Type B pancreatic cell (in vitro differentiated cells): ENCODE measurements around the gene DLGAP5. TPM values are rescaled to one million over a fixed set of nuclear protein-coding genes. Genes with fewer than 3 reads are reported as not detected.

ENCODE experiments used
- DNase-seq: peaks from one replicate; pipeline ENCODE4 v3.0.0; 2021; ENCODE audit warnings: mixed read lengths; ENCODE audit not compliant: unreplicated experiment; ENCODE audit errors: extremely low spot score
- H3K27ac Mint-ChIP-seq: 2 replicates; pipeline ENCODE4 v1.8.0; 2021; ENCODE audit warnings: mild to moderate bottlenecking, mixed read lengths
- H3K27me3 Mint-ChIP-seq: 2 replicates; pipeline ENCODE4 v1.8.0; 2021; ENCODE audit warnings: mixed read lengths
- H3K36me3 Mint-ChIP-seq: 2 replicates; pipeline ENCODE4 v1.8.0; 2021; ENCODE audit warnings: mixed read lengths
- H3K4me1 Mint-ChIP-seq: one replicate; pipeline ENCODE4 v1.8.0; 2021; ENCODE audit warnings: mixed read lengths; ENCODE audit not compliant: unreplicated experiment
- H3K4me3 Mint-ChIP-seq: 2 replicates; pipeline ENCODE4 v1.8.0; 2021; ENCODE audit warnings: mild to moderate bottlenecking, mixed read lengths
- H3K9me3 Mint-ChIP-seq: 2 replicates; pipeline ENCODE4 v1.8.0; 2021; ENCODE audit warnings: mixed read lengths
- total RNA-seq: library from RNA; stranded (reverse); gene quantifications from 2 replicates; pipeline ENCODE4 v1.2.1, GENCODE V29; 2021; ENCODE audit warnings: low replicate concordance
- TF ChIP-seq, protein P1 (sequence below): fragments of 200-600 bp; sonication (generic); conservative IDR thresholded peaks from 2 replicates; pipeline ENCODE4 v1.5.0; 2021; ENCODE audit warnings: antibody characterized with exemption, mild to moderate bottlenecking

DLGAP5 gene
- total RNA-seq, 1 donor from 2014 or later, result 58.8 TPM

DNA sequence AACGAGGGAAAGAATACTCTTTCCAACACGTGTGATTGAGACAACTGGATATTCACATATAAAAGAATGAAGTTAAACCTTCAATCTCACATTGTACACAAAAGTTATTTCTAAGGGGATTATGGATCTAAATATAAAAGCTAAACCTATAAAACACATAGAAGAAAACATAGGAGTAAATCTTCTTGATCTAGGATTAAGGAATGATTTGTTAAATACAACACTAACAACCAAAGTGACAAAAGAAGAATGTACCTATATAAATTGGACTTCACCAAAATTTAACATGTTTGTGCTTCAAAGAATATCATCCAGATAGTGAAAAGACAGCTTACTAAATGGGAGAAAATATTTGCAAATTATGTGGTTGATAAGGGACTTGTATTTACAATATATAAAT lies 36.9 kb upstream of the DLGAP5 start:
- H3K4me1 Mint-ChIP-seq, result no peaks in the 10 kb centered on the region
- TF ChIP-seq, protein P1, sequence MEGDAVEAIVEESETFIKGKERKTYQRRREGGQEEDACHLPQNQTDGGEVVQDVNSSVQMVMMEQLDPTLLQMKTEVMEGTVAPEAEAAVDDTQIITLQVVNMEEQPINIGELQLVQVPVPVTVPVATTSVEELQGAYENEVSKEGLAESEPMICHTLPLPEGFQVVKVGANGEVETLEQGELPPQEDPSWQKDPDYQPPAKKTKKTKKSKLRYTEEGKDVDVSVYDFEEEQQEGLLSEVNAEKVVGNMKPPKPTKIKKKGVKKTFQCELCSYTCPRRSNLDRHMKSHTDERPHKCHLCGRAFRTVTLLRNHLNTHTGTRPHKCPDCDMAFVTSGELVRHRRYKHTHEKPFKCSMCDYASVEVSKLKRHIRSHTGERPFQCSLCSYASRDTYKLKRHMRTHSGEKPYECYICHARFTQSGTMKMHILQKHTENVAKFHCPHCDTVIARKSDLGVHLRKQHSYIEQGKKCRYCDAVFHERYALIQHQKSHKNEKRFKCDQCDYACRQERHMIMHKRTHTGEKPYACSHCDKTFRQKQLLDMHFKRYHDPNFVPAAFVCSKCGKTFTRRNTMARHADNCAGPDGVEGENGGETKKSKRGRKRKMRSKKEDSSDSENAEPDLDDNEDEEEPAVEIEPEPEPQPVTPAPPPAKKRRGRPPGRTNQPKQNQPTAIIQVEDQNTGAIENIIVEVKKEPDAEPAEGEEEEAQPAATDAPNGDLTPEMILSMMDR, result no peak
- no peaks in the 10 kb centered on the region for H3K36me3 Mint-ChIP-seq
- no peak for DNase-seq
- H3K27ac Mint-ChIP-seq, result no peak overlapping the region
- no peaks in the 10 kb centered on the region for H3K9me3 Mint-ChIP-seq
- H3K4me3 Mint-ChIP-seq, result no peak overlapping the region
- peaks cover 13% of the 10 kb centered on the region for H3K27me3 Mint-ChIP-seq

DNA sequence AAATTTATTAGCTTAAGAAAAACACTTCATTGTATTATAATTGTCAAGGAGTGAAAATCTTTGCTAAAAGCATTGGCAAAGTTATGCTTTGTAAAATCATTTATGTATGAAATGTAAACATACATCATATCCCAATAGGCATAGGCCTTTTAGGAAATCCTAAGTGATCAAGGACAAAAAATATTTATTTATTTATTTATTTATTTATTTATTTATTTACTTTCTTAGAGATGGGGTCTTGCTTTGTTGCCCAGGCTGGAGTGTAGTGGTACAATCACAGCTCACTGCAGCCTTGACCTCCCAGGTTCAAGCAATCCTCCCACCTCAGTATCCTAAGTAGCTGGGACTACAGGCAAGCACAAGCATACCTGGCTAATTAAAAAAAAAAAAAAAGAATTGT lies 32.0 kb upstream of the DLGAP5 start:
- Mint-ChIP-seq H3K9me3 (peaks cover 6% of the 10 kb centered on the region), H3K4me3 (no peak overlapping the region), H3K36me3 (no peaks in the 10 kb centered on the region), H3K27me3 (no peaks in the 10 kb centered on the region), H3K4me1 (peaks cover 9% of the 10 kb centered on the region), H3K27ac (no peak overlapping the region)
- DNase-seq, result no peak
- TF ChIP-seq, protein P1, result no peak

DNA sequence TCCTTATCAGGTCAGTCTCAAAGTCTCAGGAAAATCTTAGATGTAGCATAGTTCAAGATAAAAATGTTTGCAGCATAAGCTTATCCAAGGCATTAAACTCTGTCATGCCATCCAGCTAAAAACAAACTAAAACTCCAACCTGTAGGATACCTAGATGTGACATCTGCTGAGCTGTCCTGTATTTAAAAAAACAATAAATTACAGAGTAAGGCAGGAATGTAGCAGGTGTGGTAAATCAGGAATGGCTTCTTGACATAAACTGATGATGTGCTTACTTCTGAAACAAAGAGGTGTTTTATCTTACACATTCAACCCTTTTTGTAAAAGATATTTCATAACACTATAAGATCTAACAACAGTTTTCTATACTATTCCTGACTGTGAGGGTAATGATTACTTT lies 30.6 kb upstream of the DLGAP5 start:
- H3K36me3 Mint-ChIP-seq, result no peaks in the 10 kb centered on the region
- DNase-seq, result no peak
- H3K27ac Mint-ChIP-seq, result peak overlapping the region; percentile 84
- H3K27me3 Mint-ChIP-seq, result no peaks in the 10 kb centered on the region
- peak overlapping the region; percentile 56 for H3K4me3 Mint-ChIP-seq
- H3K9me3 Mint-ChIP-seq, result peaks cover 6% of the 10 kb centered on the region
- TF ChIP-seq, protein P1, result no peak
- H3K4me1 Mint-ChIP-seq, result peaks cover 9% of the 10 kb centered on the region

DNA sequence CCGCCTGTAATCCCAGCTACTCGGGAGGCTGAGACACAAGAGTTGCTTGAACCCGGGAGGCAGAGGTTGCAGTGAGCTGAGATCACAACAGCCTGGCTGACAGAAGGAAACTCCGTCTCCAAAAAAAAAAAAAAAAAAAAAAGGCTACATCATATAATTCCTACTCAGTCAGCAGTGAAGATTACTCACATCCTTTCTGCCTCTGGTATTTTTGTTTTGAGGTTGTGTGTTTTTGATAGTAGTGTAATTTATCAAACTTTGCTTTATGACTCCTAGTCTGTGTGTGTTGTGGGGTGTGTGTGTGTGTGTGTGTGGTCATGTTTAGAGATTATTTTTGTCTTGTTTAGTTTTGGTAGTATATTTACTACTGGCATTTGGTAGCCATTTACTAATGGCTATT lies 29.8 kb upstream of the DLGAP5 start:
- TF ChIP-seq, protein P1, result no peak
- Mint-ChIP-seq H3K9me3 (peaks cover 6% of the 10 kb centered on the region), H3K36me3 (no peaks in the 10 kb centered on the region), H3K4me3 (no peak overlapping the region), H3K27ac (peak overlapping the region; percentile 84), H3K27me3 (no peaks in the 10 kb centered on the region), H3K4me1 (peaks cover 9% of the 10 kb centered on the region)
- DNase-seq, result no peak

DNA sequence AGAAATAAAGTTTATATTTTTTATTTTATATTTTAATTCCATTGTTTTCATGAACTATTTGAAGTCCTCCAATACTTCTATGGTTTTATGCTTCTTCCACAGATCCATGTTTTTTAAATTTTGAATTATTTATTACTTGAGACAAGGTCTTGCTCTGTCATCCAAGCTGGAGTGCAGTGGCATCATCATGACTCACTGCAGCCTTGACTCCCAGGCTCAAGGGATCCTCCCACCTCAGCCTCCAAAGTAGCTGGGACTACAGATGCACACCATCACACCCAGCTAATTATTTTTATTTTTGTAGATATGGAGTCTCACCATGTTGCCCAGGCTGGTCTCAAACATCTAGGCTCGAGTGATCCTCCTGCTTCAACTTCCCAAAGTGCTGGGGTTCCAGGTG lies 28.8 kb upstream of the DLGAP5 start:
- no peak overlapping the region for H3K4me3 Mint-ChIP-seq
- H3K9me3 Mint-ChIP-seq, result peaks cover 6% of the 10 kb centered on the region
- peaks cover 9% of the 10 kb centered on the region for H3K4me1 Mint-ChIP-seq
- H3K27ac Mint-ChIP-seq, result no peak overlapping the region
- TF ChIP-seq, protein P1, result no peak
- DNase-seq, result no peak
- H3K27me3 Mint-ChIP-seq, result no peaks in the 10 kb centered on the region
- no peaks in the 10 kb centered on the region for H3K36me3 Mint-ChIP-seq

DNA sequence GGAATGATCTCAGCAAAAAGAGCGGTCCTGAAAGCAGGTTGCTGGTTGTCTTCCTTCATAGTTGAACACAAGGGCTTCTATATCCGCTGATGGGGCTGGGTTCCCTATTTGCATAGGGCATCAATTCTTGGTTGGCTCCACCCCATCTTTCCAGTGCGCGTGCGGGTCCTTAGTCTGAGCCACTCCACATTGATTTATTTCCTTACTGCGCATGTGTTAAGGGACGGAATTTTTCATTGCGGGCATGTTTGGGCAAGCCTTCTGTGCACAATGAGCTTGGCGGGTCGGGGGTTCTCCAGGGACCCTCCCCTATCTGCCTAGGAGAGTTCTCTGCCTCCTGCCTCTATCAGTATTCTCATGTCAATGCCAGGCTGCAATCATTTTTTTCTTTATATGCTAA lies 21.2 kb upstream of the DLGAP5 start:
- no peaks in the 10 kb centered on the region for H3K27me3 Mint-ChIP-seq
- DNase-seq, result no peak
- TF ChIP-seq, protein P1, result no peak
- peak overlapping the region; percentile 17 for H3K27ac Mint-ChIP-seq
- no peak overlapping the region for H3K4me3 Mint-ChIP-seq
- H3K36me3 Mint-ChIP-seq, result no peaks in the 10 kb centered on the region
- peaks cover 5% of the 10 kb centered on the region for H3K4me1 Mint-ChIP-seq
- no peaks in the 10 kb centered on the region for H3K9me3 Mint-ChIP-seq
